NCI-H446 treated with DMSO at 0.1 percent for 48 hours (cell line): ENCODE data around the gene ADCY10.

Source experiments
- DNase-seq: peaks from one replicate; lab custom pipeline; 2025; lab: John Stamatoyannopoulos, UW

ADCY10 gene

GRCh38 chr1:167781558-167781957 is 132.4 kb downstream of the ADCY10 start:
- DNase-seq = no peak

DNA sequence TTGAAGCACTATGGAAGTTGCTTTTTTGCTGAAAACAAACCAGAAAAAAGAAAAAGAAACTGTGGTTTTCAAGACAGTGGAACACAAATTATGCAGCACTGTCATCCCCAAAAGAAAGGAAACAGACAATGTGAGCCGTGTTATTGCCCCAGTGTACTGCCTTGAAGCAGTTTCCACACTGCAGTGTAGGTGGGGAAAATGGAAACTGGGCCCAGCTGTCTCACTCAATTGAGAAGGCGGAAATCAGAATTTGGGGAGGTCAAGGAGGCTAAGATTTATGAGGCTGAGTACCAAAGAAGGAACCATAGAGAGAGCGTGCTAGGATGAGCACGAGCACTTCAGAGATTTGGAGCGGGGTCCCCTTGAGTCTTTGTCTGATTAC is 136.7 kb downstream of the ADCY10 start:
- DNase-seq = no peak

DNA sequence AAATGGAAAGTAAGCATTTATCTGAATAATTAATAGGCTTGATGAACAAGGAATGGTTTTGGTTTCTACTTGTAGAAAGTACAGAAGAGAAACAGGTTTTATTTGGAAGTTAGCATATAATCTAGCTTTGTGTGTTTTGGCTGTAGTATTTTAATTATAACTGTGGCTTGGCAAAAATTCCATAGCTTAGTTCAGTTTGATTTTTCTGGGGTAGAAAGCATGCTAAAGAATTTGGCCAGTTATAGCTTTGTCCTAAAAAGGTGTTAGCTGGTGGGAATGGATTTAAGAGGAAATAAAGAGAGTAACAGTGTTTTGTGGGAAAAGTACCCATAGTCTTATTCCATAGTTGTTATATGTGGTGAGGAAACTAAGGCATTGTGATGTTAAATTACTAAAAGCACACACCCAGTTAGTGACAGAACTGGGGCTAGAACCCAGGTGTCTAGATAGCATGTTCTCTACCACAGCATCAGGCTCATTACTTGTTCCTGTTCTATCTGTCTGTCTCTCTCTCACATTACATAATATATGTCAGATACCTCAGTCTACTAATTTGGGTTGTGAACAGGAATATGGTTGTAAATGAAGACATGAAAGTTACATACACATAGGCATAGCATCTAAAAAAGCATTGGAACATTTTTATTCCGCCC is 137.2 kb downstream of the ADCY10 start:
- no peak for DNase-seq

DNA sequence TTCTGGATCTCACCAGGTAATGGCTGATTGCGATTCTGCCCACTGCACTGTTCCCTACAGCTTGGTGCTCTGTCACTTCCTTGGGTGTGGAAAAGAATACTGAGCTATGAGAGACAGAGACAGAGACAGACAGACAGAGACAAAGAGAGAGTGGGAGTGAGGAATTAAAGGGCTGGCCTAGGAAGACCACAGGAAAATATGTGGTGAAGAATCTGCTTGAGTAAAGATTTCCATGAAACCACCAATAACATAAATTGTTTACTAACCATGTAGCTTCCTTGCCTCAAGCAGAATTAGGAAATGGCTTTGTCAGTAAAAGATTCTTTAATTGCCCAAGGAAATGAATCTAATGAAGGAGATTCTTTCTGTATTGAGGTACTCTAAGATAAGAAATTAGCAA is 137.8 kb downstream of the ADCY10 start:
- no peak for DNase-seq

DNA sequence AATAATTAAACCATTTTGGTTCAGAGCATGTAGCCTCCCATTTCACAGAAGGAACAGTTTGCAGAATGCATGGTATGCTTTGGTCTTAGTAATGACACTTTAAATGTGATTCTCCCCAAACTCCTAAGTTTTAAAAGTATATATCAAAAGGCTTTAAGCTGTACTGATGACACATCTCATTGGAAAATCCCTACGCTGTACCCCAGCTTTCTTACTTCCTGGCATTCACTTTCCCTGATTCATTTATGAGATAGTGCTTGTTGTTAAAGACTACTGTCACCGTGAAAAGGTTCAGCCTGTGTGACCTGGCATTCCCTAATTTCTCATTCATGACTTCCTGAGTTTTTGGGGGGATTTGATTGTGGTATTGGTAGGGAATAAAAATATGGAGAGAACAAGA is 138.8 kb downstream of the ADCY10 start:
- DNase-seq = no peak

DNA sequence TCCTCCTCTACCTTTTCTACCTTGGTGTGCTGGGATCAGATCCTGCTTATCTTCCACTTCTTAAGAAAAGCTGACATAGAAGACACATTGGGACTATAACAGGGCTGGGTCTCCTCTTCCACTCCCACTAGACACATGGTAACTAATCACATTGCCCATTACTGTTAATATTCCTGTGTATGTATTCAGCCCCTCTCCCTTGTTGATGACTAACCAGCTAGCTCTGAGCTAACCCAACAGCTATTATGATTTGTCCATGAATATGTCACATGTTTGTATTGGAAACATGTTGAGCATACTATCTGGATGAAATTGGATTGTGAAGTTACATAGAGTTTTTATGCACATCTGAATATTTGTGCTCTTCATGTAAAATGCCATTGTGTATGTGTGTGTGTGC is 139.2 kb downstream of the ADCY10 start:
- DNase-seq = no peak

DNA sequence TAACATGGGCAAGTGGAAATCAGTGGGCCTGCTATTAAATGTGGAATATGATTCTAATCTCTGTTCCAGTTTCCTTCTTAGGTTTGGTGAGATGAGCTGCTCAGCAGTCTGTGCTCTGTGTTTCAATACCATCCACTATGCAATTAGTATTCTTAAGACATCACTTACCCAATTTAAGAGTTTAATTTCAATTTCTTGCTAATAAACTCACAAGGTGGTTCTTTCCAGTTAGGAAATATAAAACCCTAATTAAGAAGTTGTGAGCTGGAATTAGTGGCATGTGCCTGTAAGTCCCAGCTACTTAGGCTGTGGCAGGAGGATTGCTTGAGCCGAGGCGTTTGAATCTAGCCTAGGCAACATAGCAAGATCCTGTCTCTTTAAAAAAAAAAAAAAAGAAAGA is 140.4 kb downstream of the ADCY10 start:
- no peak for DNase-seq

DNA sequence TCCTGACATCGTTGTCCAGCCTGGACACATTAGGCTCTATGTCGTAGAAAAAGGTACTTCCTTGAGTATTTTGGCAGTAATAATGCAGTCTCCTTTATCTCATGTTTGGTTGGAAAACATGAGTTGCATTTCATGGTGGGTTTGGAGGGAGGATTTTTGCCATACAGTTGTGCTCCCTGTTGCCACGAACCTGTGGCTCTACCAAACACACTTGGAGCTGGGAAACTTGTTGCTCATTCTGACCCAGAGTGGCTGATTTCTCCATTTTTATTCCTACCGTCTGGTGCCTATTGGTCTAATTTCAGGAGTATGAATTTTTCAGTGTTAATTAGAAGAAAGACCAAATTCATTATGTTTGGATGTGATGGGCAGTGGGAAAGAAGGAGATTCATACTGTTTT is 141.5 kb downstream of the ADCY10 start:
- DNase-seq = no peak

DNA sequence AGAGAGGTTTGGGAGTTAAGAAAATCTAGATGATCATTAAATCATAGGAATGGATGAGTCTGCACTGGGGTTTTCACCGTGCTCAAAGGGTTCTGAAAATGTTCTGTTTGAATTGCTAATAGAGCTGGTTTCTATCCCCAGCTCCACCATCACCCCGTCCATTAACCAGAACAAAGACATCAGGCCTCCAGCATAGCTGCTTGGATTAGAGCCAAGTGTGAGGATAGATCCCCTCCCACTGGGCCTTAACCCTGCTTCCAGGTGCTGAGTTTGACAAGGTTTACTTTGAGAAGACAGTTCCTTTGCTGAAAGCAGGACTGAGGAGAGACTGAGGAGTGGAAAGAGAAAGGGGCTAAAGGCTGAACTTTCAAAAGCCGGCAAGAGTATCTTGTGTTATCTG is 143.8 kb downstream of the ADCY10 start:
- no peak for DNase-seq

DNA sequence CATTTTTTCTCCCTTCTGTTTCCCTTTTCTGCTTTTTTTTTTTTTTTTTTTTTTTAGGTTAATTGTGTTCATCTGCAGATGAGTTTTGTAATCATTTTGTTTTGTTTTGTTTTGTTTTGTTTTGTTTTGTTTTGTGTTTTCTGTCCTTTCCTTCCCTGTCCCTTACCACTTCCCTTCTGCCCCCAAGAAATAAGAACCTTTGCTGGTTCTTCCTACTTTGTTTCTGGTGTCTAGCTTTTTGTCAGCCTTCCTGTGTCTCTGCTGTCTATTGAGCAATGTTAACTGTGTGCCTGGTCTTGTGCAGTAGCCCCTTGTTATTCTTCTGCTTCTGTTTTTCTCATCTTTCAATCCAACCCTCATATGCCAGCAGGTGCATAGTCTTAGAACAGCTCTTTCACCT is 146.2 kb downstream of the ADCY10 start:
- no peak for DNase-seq

DNA sequence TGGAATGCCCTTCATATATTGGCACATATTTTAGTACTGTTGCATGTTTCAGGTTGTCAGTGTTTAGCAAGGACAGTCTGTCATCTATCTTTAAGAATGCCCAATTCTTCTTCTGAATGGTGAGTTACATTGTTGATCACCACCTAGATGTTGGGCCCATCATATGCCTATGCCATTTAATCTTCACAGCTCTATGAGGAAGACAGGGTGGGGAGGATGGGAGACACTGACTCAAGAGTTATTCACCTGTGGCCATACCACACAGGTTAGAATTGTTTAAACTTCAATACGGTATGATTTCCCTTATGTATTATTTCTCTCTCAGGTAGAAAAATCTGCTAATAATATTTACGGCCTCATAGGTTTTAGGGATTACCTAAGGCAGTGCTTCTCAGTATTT is 147.4 kb downstream of the ADCY10 start:
- no peak for DNase-seq

DNA sequence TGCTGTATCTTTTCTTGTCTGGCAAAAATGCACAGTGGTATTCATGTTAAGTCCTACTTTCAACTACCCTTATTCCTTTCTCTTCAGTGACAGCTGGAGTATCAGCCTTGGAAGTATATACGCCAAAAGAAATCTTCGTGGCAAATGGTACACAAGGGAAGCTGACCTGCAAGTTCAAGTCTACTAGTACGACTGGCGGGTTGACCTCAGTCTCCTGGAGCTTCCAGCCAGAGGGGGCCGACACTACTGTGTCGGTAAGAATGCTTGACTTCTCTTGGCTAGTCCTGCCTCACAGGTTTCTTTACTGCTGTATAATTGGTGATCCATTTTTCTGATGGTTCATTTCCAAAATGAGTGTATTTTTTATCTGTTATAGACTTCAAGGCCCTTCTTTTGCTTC is 148.4 kb downstream of the ADCY10 start:
- DNase-seq = no peak

DNA sequence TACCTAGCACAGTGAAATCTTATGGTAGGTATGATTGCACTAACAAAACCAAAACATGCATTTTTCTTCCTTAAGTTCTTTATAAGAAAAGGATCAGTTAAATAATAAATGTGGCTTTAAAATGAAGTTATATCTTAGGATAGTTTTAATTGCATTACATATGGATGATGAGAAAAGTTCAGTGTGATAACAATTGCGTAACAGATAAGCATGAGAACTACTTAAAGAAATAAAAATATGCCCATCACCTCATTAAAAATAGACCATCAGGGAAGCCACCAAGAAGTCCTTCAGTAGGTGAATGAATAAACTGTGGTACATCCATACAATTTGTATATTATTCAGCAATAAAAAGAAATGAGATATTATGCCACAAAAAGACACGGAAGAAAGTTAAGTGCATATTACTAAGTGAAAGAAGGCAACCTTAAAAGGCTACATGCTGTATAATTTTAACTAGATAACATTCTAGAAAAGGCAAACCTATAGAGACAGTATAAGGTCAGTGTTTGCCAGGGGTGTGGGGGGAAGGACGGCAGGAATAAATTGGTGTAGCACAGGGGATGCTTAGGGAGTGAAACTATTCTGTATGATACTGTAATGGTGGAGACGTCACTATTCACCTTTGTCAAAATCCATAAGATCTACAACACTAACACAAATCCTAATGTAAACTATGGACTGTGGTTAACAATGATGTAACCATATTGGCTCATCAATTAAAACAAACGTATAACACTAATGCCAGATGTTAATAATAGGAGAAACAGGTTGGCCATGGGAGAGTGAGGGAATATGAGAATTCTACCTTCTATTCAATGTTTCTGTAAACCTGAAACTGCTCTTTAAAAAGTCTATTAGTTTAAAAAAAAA is 149.2 kb downstream of the ADCY10 start:
- DNase-seq = no peak

DNA sequence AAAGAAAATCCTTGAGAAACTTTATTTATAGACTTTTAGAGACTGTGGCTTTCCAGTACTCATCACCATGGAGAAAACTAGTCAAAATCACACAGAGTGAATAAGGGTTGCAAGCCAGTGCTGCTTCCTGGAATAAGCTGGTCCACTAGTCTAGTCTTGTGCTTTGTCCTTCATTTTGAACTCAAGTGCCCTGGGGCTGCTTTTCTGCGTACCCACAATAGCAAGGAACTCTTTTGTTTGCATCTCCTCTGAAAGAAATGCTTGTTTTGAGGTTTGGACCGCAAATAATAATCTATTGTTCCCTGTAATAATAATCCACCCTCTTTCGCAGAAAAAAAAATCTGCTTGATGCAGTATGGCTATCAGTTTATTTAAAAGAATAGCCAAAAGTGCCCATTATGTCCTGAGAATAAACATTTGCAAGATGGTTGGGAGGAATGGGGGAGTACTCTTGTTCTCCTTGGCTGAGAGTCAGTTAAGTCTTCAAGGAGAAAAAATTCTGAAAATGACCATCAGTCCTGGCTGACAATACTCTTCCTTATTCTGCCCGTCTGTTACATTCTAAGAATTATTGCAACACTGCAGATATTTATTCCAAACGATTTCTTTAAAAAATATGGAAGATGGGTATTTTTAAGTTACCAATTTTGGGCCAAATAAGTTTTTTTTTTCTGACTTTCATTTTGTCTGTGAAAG is 150.3 kb downstream of the ADCY10 start:
- DNase-seq = no peak

GRCh38 chr1:167762061-167762746 is 151.7 kb downstream of the ADCY10 start:
- no peak for DNase-seq

- DNase-seq = no peak
These were observed 152.5 kb downstream of the ADCY10 start for GRCh38 chr1:167761400-167761799.
